CD4-positive, alpha-beta T cell treated with Interleukin-4 for 4 hours (primary cell): Measurements from ENCODE around the gene GRP.
"Not testable (repeated sequence)": the region's sequence is repeated elsewhere in the genome, so short reads cannot be mapped to it uniquely, and the experiment has no call there.

ENCODE experiments used
- DNase-seq: peaks from one replicate; pipeline ENCODE4 v3.0.0-alpha.2; 2020

The GRP gene

DNA sequence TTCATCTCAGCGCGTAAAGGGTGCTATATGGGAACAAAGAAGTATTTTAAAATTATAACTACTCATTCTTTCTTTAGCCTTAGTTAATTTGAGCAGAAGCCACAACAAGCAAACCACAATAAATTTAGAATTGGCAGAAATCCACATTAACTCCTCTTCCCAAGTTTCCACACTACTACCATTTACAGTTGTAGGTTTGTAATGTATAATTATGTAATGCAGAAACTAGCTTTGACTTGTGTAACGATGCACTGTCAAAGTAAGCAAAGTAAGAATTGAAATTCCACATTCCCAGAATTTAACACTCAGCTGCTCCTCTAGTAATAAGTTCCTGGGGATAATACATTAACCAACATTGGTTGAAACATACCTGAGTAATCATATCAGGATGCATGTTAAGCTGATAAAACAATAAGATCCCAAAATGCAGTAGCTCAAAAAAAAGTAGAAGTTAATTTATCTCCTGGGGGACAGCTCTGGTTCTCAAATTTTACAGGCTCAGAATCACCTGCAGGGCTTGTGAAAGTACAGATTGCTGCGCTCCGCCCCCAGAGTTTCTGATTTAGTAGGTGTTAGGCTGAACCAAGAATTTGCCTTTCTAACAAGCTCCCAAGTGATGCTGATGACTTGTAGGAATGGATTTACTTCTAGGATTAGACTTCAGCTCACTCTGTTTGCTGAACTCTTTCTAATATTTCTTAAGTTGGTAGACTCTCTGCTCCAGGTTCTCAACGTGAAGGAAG lies 9.9 kb downstream of the GRP start:
- DNase-seq, result no peak

DNA sequence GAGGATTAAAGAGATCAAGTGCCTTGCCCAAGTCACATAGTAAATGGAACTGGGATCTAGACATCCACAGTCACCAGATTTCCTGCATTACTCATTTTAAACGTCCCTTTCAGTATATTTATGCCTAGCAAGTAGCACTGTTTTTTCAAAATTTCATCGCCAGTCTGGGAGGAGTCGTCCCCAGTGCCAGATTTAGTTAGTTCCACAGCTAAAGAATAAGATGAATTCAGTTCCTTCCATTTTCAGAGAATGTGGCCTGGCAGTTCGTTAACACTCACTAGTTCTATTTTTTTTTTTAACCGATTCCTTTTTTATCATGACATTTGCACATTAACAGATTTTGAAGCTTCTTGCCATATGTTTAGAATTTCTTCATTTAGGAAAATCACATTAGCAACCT lies 11.2 kb downstream of the GRP start:
- no peak for DNase-seq

DNA sequence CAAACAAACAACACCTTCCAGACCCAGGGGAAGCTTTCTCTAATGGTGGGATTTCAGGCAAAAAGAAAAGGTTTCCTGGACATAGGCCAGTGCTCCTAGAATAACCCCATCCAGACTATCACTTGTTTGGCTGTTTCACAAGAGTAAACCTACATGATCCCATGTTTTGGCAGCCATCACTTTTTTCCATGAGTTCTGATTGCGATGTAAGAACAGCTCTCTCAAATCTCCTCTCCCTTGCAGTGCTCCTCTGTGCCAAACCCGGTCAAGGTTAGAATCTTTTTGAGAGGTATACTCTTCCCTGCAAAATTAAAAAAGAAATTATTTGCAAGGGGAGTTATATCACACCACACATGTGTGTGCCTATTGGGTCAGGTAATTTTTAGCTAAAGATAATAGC lies 11.9 kb downstream of the GRP start:
- no peak for DNase-seq

DNA sequence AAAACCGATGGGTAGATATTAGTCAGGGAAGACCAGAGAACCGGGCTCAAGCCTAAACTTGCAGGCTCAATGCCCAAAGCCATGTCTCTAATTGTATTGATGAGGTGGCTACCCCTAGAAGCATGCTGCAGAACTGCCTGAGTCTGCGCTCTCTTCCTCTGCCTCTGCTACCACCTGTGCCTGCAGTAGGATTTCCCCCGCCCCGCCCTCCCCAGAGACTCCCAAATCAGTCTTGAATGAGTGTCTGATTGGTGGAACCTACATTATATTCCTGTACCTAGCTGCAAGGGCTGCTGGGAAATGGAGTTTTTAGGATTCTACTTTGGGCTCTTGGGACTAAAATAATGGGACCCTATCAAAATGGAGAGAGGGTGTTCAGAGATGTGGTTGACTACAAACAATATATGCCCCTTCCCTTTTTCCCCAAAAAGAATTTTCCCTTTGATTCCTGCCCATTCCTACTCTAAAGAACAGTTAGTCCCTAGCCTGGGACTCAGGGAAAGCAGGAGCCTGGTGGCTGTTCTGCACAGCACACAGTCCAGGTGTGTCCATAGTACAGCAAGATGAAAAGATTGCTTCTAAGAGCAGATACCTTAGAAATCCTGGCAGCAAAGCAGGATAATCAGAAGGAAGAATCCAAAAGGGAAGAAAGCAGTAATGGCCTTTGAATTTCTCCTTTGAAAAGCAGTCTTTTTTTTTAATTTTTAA lies 12.5 kb downstream of the GRP start:
- DNase-seq, result no peak

DNA sequence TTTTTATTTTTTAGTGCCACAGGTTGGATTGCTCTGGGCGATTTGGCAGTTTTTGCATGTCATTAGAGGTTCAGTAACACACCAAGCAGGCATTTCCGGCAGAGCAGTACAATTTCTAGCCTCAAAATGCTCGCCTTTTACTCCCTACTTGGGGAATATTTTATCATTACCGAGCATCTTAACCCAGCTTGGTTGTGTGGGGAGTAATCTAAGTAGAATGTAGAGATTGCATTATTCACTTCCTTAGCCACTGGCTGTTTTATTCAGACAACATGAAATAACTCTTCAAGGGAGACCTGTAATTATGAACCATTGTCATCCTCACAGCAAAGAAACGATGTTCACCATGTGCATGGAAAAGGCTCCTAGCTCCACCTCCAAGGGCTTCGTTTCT lies 13.1 kb downstream of the GRP start:
- no peak for DNase-seq

DNA sequence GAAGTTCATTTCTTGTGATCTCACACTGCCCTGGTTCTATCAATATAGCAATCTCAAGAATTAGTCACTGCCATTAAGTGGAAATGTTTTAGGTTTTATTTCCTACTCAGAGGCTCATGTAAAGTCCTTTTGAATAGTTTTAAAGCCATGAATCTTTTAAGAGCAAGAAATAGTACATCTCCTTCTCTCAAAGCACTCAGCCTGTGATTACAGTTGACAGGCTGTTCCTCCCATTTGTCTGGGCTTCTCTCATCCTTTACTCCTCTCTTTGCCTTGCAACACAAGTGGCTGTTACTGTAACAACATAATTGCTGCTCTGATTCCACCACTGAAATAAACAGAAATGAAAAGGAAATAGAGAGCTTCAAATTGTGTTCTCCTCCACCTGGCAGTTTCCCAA lies 18.4 kb downstream of the GRP start:
- DNase-seq, result no peak

DNA sequence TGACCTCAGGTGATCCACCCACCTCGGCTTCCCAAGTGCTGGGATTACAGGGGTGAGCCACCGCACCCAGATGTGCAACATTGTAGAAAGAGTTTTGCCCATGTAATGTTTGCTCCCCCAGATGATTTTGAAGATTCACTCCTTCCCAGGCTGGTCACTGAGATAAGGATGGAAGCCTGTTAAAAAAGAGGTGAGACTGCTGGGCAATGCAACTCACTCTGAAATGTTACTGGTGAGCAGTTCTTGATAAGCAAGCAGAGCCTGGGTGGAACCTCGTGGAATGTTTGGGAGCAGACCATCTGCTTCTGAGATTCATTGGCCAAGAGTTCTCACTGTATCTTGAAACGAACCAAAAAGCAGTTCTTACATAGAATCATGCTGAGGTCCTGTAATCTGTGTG lies 19.7 kb downstream of the GRP start:
- DNase-seq, result no peak

DNA sequence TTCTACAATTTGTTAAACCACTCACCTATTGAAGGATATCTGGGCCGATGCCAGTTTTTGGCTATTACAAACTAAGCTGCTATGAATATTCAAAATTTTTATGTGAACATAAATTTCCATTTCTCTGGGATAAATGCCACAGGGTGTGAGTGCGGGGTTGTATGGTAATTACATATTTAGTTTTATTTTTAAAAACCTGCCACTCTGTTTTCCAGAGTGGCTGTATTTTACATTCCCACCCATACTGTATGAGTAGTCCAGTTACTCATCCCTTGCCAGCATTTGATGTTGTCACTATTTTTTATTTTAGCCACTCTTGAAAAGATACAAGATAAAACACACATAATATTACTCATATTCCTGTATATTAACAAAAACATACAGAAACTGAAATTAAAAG lies 22.9 kb downstream of the GRP start:
- no peak for DNase-seq

DNA sequence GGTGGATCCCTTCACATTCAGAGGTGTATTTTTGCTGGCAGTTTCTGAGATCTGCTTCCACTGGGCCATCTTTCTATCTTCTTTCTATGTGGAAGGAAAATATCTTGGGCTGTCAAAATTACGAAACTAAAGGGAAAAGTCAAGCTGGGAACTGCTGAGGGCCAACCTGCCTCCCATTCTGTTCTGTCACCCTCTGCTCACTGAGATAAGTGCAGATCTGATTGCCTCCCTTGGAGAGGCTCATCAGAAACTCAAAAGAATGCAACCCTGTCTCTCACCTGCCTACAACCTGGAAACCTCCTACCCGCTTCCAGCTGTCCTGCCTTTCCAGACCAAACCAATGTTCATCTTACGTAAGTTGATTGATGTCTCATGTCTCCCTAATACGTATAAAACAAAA lies 26.8 kb downstream of the GRP start:
- no peak for DNase-seq

DNA sequence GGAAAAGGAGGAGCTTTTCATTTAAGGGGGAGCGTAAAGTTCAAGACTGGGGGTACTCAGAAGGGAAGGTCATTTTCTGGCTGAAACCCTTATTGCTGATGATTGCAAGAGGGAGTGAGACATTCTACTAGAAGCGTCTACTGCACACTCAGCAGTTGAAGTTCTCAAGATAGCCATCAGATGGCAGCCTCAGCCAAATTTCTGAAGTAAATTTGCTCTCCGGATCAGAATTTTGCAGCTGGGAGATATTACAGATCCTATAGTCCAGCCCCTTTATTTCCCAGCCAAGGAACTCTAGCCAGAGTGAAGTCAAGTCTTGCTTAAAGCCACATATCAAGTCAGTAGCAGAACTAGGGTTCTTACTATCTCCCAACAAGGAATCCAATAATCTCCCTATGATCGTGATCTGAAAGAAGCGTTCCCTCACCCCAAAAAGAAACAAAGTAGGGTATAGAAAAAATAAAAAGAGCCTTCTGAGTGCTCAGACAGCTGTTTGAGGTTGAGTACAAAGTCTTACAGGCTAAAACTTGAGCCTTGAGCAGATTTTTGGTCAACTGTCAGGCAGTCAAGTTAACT lies 29.3 kb downstream of the GRP start:
- peak; percentile 20 for DNase-seq

DNA sequence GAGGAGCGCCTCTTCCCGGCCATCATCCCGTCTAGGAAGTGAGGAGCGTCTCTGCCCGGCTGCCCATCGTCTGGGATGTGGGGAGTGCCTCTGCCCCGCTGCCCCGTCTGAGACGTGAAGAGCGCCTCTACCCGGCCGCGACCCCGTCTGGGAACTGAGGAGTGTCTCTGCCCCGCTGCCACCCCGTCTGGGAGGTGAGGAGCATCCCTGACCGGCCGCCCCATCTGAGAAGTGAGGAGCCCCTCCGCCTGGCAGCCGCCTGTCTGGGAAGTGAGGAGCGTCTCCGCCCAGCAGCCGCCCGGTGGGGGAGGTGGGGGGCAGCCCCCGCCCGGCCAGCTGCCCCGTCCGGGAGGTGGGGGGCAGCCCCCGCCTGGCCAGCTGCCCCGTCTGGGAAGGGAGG lies 35.5 kb downstream of the GRP start:
- not testable (repeated sequence) for DNase-seq

DNA sequence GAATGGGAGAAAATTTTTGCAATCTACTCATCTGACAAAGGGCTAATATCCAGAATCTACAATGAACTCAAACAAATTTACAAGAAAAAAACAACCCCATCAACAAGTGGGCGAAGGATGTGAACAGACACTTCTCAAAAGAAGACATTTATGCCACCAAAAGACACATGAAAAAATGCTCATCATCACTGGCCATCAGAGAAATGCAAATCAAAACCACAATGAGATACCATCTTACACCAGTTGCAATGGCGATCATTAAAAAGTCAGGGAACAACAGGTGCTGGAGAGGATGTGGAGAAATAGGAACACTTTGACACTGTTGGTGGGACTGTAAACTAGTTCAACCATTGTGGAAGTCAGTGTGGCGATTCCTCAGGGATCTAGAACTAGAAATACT lies 41.9 kb downstream of the GRP start:
- DNase-seq, result not testable (repeated sequence)

DNA sequence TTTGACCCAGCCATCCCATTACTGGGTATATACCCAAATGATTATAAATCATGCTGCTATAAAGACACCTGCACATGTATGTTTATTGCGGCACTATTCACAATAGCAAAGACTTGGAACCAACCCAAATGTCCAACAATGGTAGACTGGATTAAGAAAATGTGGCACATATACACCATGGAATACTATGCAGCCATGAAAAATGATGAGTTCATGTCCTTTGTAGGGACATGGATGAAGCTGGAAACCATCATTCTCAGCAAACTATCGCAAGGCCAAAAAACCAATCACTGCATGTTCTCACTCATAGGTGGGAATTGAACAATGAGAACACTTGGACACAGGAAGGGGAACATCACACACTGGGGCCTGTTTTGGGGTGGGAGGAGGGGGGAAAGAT lies 42.3 kb downstream of the GRP start:
- DNase-seq, result not testable (repeated sequence)

DNA sequence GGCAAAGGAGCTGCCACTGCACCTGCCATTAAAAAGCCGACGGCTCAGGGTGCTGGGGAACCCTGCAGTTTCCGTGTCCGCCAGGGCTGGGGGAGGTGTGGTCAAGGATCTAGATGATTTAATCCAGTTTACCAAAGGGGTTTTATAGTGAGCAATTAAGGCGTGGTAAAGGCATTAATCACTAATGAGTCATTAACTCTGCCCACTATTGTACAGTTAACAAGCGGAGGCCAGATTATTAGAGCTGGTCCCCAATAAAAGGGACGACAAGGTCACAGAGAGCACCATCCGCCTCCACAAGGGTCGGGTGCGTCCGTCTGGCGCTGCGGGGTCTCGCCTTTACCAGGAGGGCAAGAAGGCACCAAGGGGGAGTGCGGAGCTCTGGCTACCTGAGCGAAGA lies 43.7 kb downstream of the GRP start:
- no peak for DNase-seq

DNA sequence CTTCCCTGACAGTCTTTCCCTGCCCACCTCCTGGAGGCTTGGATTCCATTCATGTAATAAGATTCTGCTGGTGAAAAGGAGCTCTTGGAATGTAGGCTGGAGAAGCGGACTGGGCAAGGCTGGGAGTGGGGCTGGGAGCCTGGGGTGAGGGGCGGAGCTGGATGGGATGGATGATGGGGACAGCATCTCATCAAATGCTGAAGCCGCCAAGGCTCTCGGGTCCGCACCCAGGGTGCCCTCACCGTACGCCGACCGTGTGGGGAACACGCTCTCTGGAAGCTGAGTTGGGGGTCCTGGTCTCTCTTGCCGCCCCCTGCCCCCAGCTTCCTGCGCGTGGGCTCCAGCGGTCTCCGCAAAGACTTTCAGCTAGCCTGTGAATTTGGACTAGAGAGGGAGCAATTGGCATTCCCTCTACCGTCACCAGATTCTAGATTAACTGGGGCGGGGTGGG lies 44.2 kb downstream of the GRP start:
- DNase-seq, result no peak

DNA sequence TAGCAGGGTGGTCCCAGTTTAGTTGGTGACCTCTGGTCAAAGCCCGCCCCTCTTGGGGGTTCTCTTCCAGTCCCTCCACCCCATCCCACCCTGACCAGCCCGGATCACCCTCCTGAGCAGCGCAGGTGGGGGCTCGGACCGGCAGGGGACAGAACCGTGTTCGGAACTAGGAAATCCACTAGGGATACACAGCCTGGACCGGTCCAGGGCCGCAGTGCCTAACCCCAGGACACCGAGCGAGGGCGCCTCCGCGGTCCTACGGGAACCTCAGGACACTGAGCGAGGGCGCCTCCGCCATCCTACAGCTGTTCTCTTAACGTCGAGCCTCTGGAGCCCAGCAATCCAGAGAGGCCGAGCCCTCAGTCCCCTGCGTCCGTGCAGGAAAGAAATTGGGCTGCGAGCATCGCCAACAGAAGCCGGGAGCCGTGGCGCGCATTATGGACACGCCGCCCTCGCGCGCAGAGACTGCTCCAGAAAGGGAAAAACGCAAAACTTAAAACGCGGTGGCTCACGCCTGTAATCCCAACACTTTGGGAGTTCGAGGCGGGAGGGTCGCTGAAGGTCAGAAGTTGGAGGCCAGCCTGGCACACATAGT lies 44.8 kb downstream of the GRP start:
- DNase-seq, result no peak

DNA sequence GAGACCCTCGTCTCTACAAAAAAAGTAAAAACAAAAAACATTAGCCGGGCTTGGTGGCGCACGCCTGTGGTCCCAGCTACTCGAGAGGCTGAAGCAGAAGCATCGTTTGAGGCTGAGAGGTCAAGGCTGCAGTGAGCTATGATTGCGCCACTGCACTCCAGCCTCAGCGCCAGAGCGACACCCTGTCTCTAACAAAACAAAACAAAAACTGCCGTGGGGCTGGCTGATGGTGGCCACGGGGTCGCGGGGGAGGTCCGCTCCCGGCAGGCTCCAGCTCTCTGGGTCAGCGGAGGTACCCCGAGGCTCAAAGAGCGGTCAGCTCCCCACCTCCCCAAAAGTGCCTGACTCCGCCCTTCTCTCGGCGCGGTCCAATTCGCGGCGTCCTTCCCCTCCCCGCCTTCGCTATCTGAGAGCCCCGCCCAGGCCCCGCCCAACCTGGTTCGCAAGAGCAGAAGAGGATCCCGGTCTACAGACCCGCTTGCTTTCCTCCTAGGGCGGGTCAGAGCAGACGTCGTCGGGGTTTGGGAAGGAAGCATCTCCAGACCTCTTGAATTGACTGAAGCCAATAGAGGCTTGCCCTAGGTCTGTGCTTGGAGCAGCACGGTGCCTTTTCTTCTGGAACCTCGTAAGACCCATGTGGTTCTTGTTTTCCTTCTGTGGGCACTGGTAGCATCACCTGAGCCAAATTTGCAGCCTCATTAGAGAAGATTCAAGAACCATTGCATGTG lies 45.5 kb downstream of the GRP start:
- DNase-seq, result no peak

DNA sequence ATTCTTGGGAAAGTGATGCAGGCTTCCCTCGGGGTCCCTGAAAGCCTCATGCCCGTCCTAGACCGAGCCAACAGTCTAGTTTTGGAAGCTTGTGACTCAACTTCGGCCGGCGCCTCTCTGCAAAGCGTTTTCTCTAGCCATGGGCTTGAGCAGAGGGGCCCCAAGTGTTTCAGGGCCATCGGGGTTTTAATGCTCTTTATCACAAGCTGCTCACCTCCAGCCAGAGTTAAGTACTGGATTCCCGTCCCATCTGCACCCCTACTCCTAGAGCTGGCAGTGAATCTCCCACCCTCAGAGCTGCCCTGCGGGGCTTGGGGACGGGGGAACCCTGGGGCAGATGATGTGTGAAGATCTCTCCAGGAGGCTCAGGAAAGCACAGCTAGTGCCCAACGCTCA lies 46.0 kb downstream of the GRP start:
- no peak for DNase-seq

DNA sequence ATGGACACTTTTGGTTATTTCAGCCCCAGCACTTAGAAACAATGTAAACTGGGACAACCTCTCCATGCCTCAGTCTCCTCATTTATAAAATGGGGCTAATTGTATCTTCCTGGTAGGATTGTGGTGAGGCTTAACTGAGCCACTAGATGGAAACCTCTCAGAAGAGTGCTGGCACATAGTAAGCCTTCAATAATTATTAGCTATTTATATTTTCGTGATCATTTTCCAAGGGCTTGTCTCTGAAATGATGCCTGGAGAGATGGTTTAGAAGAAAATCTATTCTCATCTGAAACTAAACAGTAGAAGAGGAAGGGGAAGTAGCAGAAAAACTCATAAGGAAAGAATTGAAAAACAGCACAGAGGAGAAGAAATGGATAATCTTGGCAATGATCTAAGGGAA lies 46.5 kb downstream of the GRP start:
- DNase-seq, result no peak

DNA sequence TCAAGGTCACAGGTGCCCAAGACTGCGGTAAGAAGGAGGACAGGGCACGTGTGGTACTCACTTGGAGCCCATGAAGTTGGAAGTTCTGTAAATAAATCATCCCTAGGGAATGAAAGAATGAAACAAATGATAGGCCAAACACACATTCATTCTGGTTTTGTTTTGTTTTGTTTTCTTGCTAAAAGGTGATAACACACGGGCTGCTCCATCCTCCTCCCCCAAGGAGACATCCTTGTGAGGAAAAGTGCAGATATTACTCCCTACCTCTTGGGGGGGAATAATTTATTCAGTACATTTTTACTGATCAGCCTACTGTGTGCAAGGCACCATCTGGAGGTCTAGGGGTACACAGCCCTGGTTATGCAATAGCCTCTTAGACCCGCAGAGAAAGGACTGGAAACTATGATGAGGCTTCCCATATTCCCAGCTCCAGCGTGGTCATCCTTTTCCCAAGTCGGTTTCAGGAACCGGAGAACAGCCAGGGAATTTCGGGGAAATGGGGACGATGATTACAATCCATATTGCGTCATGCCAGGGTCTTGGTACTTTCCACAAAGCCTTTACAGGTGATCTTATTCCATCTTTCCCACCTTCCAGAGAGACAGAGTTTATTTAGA lies 47.0 kb downstream of the GRP start:
- DNase-seq, result no peak

DNA sequence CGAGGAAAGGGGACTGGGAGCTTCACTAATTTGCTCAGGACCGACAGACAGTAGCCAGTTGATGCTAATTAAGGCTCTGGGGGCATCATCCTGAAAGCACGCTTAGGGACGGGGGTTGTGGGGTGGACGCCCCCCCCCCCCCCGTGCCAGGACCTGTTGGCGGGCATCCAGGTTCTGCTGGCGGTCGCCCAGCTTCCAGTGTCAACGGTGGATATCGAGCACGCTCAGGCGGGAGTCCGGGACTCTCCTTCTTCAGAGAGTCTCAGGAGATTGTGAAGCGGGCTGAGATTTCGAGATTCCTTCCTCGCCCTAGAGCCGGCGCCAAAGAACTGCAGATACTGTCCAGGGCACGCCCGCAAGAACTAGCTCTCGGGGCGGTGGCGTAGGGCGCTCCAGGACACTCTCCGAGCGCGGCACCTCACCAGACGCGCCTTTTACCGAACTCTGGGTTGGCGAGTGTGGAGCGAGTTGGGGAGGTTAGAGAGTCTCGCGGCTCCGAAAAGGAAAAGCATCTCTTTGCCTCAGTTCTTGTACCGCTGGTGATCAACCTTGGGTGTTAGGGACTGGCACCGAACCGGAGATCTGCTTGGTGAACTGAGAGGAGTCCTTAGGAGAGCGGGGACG lies 47.7 kb downstream of the GRP start:
- no peak for DNase-seq

DNA sequence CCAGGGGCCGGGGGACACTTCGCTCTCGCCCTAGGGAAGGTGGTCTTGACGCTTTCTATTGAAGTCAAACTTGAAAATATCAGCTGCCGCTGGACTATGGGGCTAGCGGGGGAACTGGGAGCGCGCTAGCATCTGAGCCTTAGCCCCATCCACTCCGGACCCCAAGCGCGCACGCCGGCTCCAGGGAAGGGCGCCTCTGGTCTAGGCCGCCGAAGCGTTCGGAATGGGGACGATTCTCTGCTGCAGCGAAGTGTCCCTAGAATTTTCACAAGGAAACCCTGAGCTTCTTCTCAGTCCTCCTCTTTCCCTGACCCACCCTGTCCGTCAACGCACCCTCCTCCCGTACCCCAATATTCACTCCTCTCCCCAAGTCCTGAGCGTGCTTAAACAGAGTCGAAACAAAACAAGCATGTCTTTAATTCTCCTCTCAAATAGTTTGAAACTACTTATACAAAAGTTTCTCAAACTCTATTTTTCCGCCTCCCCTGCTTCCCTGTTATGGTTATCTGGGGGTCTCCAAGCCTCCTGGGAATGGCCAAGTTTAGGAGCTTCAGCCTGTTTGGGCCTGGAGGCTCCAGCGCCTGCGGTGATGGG lies 48.3 kb downstream of the GRP start:
- no peak for DNase-seq
